Ovary (tissue), 9 donors: ENCODE results near the gene NPAS2. TPM values are rescaled to one million over a fixed set of nuclear protein-coding genes. Genes with fewer than 3 reads are reported as not detected.

Experiments used
- DNase-seq, 5 donors: peaks; one replicate each; pipeline ENCODE4 v3.0.0-alpha.2; 2019 to 2020
- H3K27ac ChIP-seq, 2 donors: fragments of 200-600 bp; one replicate each; pipeline versions ENCODE4 v1.5.1 to v1.8.0; 2019 to 2022
- H3K27me3 ChIP-seq: fragments of 200-600 bp; one replicate; pipeline ENCODE4 v1.8.0; 2022
- H3K36me3 ChIP-seq: fragments of 200-600 bp; sonication (generic); one replicate; pipeline ENCODE4 v1.5.1; 2019
- H3K4me1 ChIP-seq: one replicate; pipeline ENCODE4 v1.8.1; 2013; ENCODE audit warnings: mild to moderate bottlenecking, moderate library complexity; ENCODE audit not compliant: insufficient read depth
- H3K4me3 ChIP-seq: fragments of 200-600 bp; sonication (generic); one replicate; pipeline ENCODE4 v1.5.1; 2017
- H3K9me3 ChIP-seq, 2 donors: fragments of 200-600 bp in 1 of 2; sonication (generic) in 1 of 2; one replicate each; pipeline versions ENCODE4 v1.5.1 to v1.8.1; 2013 to 2019; ENCODE audit warnings: mild to moderate bottlenecking in 1 of 2, moderate library complexity in 1 of 2
- CTCF ChIP-seq, 3 donors: fragments of 450-650 bp in 2 of 3; fragments of 200-600 bp in 1 of 3; IDR thresholded peaks; one replicate each; pipeline versions ENCODE4 v1.5.1 to v1.8.0; 2016 to 2022; ENCODE audit warnings: antibody characterized with exemption in 3 of 3, mild to moderate bottlenecking in 1 of 3
- EP300 ChIP-seq: sonication (generic); formaldehyde crosslinking; IDR thresholded peaks from one replicate; pipeline ENCODE4 v1.6.1; 2017; ENCODE audit warnings: antibody characterized with exemption
- POLR2A ChIP-seq: fragments of 450-650 bp; IDR thresholded peaks from one replicate; pipeline ENCODE4 v1.6.1; 2017; ENCODE audit warnings: antibody characterized with exemption, mild to moderate bottlenecking, moderate library complexity
- WGBS, 3 donors: extraction: QIAGEN DNeasy Blood & Tissue Kit in 1 of 3; methylation state at CpG; one replicate each; pipeline versions ENCODE4 v1.1.5 to v1.1.7; 2013 to 2017; 5-methylcytosine and 5-hydroxymethylcytosine counted together
- intact Hi-C, 4 donors: fragments of 100-400 bp; cut with DNase I; formaldehyde crosslinking; loops; one replicate each; pipeline versions ENCODE4 v1.11.0 to v1.15.1; 2022 to 2023
- polyA plus RNA-seq, 2 donors: library from polyadenylated mRNA; stranded (reverse); fragments of 200-250 nt in 1 of 2; fragments of 350-450 nt in 1 of 2; fragmentation: Illumina TruSeq in 1 of 2; extraction: RNeasy Lipid Tissue Mini Kit (QIAGEN cat#74804) in 1 of 2; gene quantifications; one replicate each; pipeline ENCODE4 v1.2.3, GENCODE V29; 2013 to 2014
- total RNA-seq, 7 donors: library from RNA; depleted of rRNA in 2 of 7; stranded (reverse); fragments of >200 nt in 2 of 7; fragmentation: NEBNext Ultra II Directional in 3 of 7; extraction: Animal tissue kit (Norgen Biotek cat#: 25700) in 3 of 7; gene quantifications; one replicate each; pipeline versions ENCODE4 v1.1.0 to v1.2.4, GENCODE V29; 2016 to 2023
- donor health status: DM: no; HTN: no; CAD: no; lungs with moderate emphysema.
- donor health status: DM: no; HTN: no; CAD: no.
- donor health status: Bipolar disorder and iron deficiency.
- donor health status: DM: yes; HTN: yes; CAD: no.
- donor health status: DM: no; HTN: no; CAD: no.
- donor health status: DM: yes; HTN: yes; CAD: no.

Gene NPAS2
- total and polyA plus RNA-seq, 9 donors = 1.6 to 20.6 (median 7.3) TPM

- WGBS, 3 donors = 78 to 79% (median 79%) methylated on average over 10 of the region's 10 CpGs
- no peak overlapping the region for H3K27ac ChIP-seq
- no peaks in the 10 kb centered on the region for H3K9me3 ChIP-seq
- H3K36me3 ChIP-seq = no peaks in the 10 kb centered on the region
- DNase-seq = no peak
- no peaks in the 10 kb centered on the region for H3K27me3 ChIP-seq
- TF ChIP-seq POLR2A (no peak), CTCF (IDR thresholded peaks at IDR 0.05) (no peak), EP300 (no peak)
- no peaks in the 10 kb centered on the region for H3K4me1 ChIP-seq
- H3K4me3 ChIP-seq = no peak overlapping the region
- intact Hi-C loops = no loop called here
These were observed 28.5 kb upstream of the NPAS2 start for GRCh38 chr2:100791294-100791935.

DNA sequence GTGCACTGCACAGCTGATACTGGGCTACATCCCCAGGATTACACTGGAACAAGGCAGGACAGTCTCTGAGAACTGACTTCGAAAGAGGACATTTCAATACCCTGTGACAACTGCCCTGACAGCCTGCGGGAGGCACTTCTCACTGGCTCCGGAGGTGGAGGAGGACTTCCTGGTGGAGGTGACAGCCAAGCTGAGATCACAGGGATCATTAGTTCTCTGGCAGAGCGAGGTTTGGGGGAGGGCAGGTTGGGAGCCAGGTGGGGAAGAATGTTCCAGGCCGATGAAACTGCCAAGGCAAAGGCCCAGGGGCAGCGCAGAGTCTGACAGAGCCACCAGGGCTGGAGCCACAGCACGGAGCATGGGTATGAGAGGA lies 28.0 kb upstream of the NPAS2 start:
- no peaks in the 10 kb centered on the region for H3K36me3 ChIP-seq
- H3K27ac ChIP-seq = no peak overlapping the region
- no peaks in the 10 kb centered on the region for H3K9me3 ChIP-seq
- H3K27me3 ChIP-seq = no peaks in the 10 kb centered on the region
- H3K4me1 ChIP-seq = no peaks in the 10 kb centered on the region
- TF ChIP-seq CTCF (IDR thresholded peaks at IDR 0.05) (no peak), POLR2A (no peak), EP300 (no peak)
- WGBS, 3 donors = 82 to 88% (median 83%) methylated on average over 7 of the region's 7 CpGs
- no peak for DNase-seq
- intact Hi-C loops = no loop called here
- H3K4me3 ChIP-seq = no peak overlapping the region

- TF ChIP-seq EP300 = no peak
- TF ChIP-seq CTCF (IDR thresholded peaks at IDR 0.05) = no peak
- TF ChIP-seq POLR2A = no peak
- Histone ChIP-seq H3K9me3 (no peaks in the 10 kb centered on the region), H3K27ac (no peak overlapping the region), H3K4me3 (no peak overlapping the region), H3K4me1 (no peaks in the 10 kb centered on the region), H3K27me3 (no peaks in the 10 kb centered on the region), H3K36me3 (no peaks in the 10 kb centered on the region)
- DNase-seq = no peak
- intact Hi-C loops = no loop called here
- 82 to 87% (median 85%) methylated on average over 8 of the region's 8 CpGs for WGBS, 3 donors
These were observed 26.7 kb upstream of the NPAS2 start for GRCh38 chr2:100793220-100793619.

DNA sequence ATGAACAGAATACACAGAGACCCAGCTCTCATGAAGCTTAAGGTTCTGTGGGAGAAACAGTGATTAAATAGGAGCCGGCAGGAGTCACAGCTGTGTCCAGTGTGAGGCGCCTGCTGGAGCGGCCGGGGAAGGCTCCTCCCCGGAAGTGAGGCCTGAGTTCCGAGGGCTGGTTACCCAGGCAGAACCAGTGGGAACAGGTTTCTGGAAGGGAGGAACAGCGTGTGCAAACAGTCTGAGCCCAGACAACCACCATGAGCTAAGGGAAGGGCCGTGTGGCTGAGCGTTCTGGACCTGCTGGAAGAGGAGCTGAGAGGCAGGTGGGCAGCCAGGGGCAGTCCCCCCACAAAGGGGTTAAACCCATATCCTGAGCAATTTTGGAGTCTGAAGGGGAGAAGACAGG lies 26.0 kb upstream of the NPAS2 start:
- intact Hi-C loops = no loop called here
- Histone ChIP-seq H3K4me3 (no peak overlapping the region), H3K36me3 (no peaks in the 10 kb centered on the region), H3K9me3 (no peaks in the 10 kb centered on the region), H3K27ac (no peak overlapping the region), H3K27me3 (no peaks in the 10 kb centered on the region), H3K4me1 (no peaks in the 10 kb centered on the region)
- TF ChIP-seq CTCF (IDR thresholded peaks at IDR 0.05) = no peak
- TF ChIP-seq POLR2A = no peak
- no peak for TF ChIP-seq EP300
- DNase-seq = no peak
- WGBS, 3 donors = 69 to 78% (median 69%) methylated on average over 9 of the region's 9 CpGs
